SK-N-SH treated with all-trans-retinoic acid at 6 μM for 48 hours (cell line): Measurements from ENCODE around the gene KCNG2.

Experiments used
- ATAC-seq: fragments of 200-7000 bp; cut with Tn5 transposase; 3 replicates; pipeline ENCODE4 v1.9.1; 2020; ENCODE audit warnings: mild to moderate bottlenecking, moderate library complexity
- ARNTL ChIP-seq: fragments of 450-650 bp; formaldehyde crosslinking; IDR thresholded peaks from 2 replicates; pipeline ENCODE4 v1.5.0; 2020; ENCODE audit warnings: low read depth, mild to moderate bottlenecking, moderate library complexity, borderline replicate concordance
- BACH2 ChIP-seq: fragments of 250-450 bp; sonication (Bioruptor Pico); IDR thresholded peaks from 2 replicates; pipeline ENCODE4 v1.9.0; 2021; ENCODE audit warnings: mild to moderate bottlenecking, borderline replicate concordance
- CREB5 ChIP-seq: fragments of 250-450 bp; sonication (Bioruptor Pico); IDR thresholded peaks from 2 replicates; pipeline ENCODE4 v1.5.1; 2020; ENCODE audit warnings: low read depth, mild to moderate bottlenecking, moderate library complexity
- CSDC2 ChIP-seq: fragments of 250-450 bp; sonication (Bioruptor Pico); IDR thresholded peaks from 2 replicates; pipeline ENCODE4 v1.5.0; 2020; ENCODE audit warnings: mild to moderate bottlenecking, moderate library complexity
- GLIS3 ChIP-seq: fragments of 250-450 bp; sonication (Bioruptor Pico); IDR thresholded peaks from 2 replicates; pipeline ENCODE4 v1.5.0; 2020; ENCODE audit warnings: mild to moderate bottlenecking, moderate library complexity
- ISL1 ChIP-seq: fragments of 250-450 bp; sonication (Bioruptor Pico); IDR thresholded peaks from 2 replicates; pipeline ENCODE4 v2.1.2; 2022; ENCODE audit warnings: mild to moderate bottlenecking, moderate library complexity
- OSR1 ChIP-seq: fragments of 250-450 bp; sonication (Bioruptor Pico); IDR thresholded peaks from 2 replicates; pipeline ENCODE4 v1.8.0; 2022; ENCODE audit warnings: moderate library complexity, mild to moderate bottlenecking, inconsistent platforms
- PATZ1 ChIP-seq: fragments of 250-450 bp; sonication (Bioruptor Pico); IDR thresholded peaks from 2 replicates; pipeline ENCODE4 v1.8.0; 2020; ENCODE audit warnings: mild to moderate bottlenecking, moderate library complexity, borderline replicate concordance
- POU6F1 ChIP-seq: fragments of 250-450 bp; sonication (Bioruptor Pico); IDR thresholded peaks from 2 replicates; pipeline ENCODE4 v1.8.0; 2021; ENCODE audit warnings: low read depth, mild to moderate bottlenecking, moderate library complexity, borderline replicate concordance
- TCF4 ChIP-seq: fragments of 250-450 bp; sonication (Bioruptor Pico); IDR thresholded peaks from 2 replicates; pipeline ENCODE4 v1.8.0; 2021; ENCODE audit warnings: mild to moderate bottlenecking, moderate library complexity, borderline replicate concordance
- ZC3H10 ChIP-seq: fragments of 250-450 bp; sonication (Bioruptor Pico); IDR thresholded peaks from 2 replicates; pipeline ENCODE4 v1.5.1; 2021; ENCODE audit warnings: mild to moderate bottlenecking, moderate library complexity
- ZFP3 ChIP-seq: fragments of 250-450 bp; sonication (Bioruptor Pico); IDR thresholded peaks from 2 replicates; pipeline ENCODE4 v1.5.0; 2020; ENCODE audit warnings: mild to moderate bottlenecking, moderate library complexity
- ZFP30 ChIP-seq: fragments of 450-650 bp; formaldehyde crosslinking; IDR thresholded peaks from 2 replicates; pipeline ENCODE4 v1.5.0; 2022; ENCODE audit warnings: mild to moderate bottlenecking, moderate library complexity
- ZNF565 ChIP-seq: fragments of 450-650 bp; formaldehyde crosslinking; conservative IDR thresholded peaks from 2 replicates; pipeline ENCODE4 v1.5.0; 2020; ENCODE audit warnings: low read depth, mild to moderate bottlenecking, moderate library complexity
- ZNF70 ChIP-seq: fragments of 450-650 bp; formaldehyde crosslinking; IDR thresholded peaks from 2 replicates; pipeline ENCODE4 v1.5.0; 2020; ENCODE audit warnings: mild to moderate bottlenecking, moderate library complexity
- TF ChIP-seq, protein P1 (sequence below): fragments of 250-450 bp; sonication (Bioruptor Pico); IDR thresholded peaks from 2 replicates; pipeline ENCODE4 v1.5.0; 2020; ENCODE audit warnings: mild to moderate bottlenecking, moderate library complexity
- TF ChIP-seq, protein P2 (sequence below): fragments of 250-450 bp; sonication (Bioruptor Pico); IDR thresholded peaks from 2 replicates; pipeline ENCODE4 v1.5.1; 2021; ENCODE audit warnings: mild to moderate bottlenecking, moderate library complexity

The KCNG2 gene

DNA sequence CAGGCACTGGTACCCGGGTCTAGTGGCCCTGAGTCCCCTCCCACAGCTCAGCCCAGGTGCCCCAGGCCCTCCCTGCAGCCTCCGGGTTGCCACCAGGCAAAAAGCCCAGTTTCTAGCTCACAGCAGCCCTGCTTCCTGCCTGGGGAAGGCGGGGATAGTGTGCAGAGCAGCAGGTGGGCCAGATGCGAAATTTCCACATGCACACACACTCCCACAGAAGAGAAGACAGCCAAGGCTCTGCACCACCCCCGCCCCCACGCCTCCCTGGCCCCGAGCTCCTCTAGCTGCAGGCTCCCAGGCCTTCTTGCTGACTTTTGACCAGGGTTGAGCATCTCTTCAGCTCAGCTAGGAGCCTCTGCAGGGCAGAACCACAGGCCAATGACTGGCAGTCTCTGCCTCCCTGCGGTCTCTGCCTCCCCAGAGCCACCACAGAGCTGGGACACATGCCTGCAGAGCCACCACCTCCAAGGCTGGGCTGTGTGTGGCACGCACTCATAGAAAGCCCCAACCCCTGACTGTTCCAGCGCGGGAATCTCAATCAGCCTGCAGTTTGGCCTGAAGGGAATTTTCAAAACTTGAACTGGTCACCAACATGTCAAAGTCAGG lies 146.5 kb downstream of the KCNG2 start:
- TF ChIP-seq ZFP30 (CRISPR knock-in tag) = no peak
- no peak for TF ChIP-seq ZFP3 (CRISPR knock-in tag)
- TF ChIP-seq GLIS3 = no peak
- TF ChIP-seq ZNF70 (CRISPR knock-in tag) = no peak
- TF ChIP-seq, protein P1, sequence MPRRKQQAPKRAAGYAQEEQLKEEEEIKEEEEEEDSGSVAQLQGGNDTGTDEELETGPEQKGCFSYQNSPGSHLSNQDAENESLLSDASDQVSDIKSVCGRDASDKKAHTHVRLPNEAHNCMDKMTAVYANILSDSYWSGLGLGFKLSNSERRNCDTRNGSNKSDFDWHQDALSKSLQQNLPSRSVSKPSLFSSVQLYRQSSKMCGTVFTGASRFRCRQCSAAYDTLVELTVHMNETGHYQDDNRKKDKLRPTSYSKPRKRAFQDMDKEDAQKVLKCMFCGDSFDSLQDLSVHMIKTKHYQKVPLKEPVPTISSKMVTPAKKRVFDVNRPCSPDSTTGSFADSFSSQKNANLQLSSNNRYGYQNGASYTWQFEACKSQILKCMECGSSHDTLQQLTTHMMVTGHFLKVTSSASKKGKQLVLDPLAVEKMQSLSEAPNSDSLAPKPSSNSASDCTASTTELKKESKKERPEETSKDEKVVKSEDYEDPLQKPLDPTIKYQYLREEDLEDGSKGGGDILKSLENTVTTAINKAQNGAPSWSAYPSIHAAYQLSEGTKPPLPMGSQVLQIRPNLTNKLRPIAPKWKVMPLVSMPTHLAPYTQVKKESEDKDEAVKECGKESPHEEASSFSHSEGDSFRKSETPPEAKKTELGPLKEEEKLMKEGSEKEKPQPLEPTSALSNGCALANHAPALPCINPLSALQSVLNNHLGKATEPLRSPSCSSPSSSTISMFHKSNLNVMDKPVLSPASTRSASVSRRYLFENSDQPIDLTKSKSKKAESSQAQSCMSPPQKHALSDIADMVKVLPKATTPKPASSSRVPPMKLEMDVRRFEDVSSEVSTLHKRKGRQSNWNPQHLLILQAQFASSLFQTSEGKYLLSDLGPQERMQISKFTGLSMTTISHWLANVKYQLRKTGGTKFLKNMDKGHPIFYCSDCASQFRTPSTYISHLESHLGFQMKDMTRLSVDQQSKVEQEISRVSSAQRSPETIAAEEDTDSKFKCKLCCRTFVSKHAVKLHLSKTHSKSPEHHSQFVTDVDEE (CRISPR knock-in tag) = no peak
- no peak for ATAC-seq

GRCh38 chr18:79944746-79945117 lies 147.0 kb downstream of the KCNG2 start:
- no peak for ATAC-seq
- TF ChIP-seq CSDC2 (CRISPR knock-in tag) (no peak), PATZ1 (CRISPR knock-in tag) (no peak), GLIS3 (no peak), ZNF70 (CRISPR knock-in tag) (no peak), CREB5 (CRISPR knock-in tag) (no peak), ZC3H10 (CRISPR knock-in tag) (no peak), ARNTL (CRISPR knock-in tag) (no peak), BACH2 (no peak), ZFP3 (CRISPR knock-in tag) (no peak), POU6F1 (no peak), ZNF565 (CRISPR knock-in tag) (no peak), ISL1 (CRISPR knock-in tag) (no peak), OSR1 (CRISPR knock-in tag) (no peak), TCF4 (CRISPR knock-in tag) (no peak)
- TF ChIP-seq, protein P2, sequence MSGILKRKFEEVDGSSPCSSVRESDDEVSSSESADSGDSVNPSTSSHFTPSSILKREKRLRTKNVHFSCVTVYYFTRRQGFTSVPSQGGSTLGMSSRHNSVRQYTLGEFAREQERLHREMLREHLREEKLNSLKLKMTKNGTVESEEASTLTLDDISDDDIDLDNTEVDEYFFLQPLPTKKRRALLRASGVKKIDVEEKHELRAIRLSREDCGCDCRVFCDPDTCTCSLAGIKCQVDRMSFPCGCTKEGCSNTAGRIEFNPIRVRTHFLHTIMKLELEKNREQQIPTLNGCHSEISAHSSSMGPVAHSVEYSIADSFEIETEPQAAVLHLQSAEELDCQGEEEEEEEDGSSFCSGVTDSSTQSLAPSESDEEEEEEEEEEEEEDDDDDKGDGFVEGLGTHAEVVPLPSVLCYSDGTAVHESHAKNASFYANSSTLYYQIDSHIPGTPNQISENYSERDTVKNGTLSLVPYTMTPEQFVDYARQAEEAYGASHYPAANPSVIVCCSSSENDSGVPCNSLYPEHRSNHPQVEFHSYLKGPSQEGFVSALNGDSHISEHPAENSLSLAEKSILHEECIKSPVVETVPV = no peak
- TF ChIP-seq, protein P1 (CRISPR knock-in tag) = no peak
